Fibroblast of skin of back (primary cell): Measurements from ENCODE around the gene ADD3.

Experiments used
- DNase-seq: peaks from one replicate; pipeline ENCODE4 v3.0.0-alpha.2; 2013

ADD3 gene

GRCh38 chr10:109977382-109977806, 30.4 kb upstream of the ADD3 start:
- DNase-seq = peak; percentile 96

DNA sequence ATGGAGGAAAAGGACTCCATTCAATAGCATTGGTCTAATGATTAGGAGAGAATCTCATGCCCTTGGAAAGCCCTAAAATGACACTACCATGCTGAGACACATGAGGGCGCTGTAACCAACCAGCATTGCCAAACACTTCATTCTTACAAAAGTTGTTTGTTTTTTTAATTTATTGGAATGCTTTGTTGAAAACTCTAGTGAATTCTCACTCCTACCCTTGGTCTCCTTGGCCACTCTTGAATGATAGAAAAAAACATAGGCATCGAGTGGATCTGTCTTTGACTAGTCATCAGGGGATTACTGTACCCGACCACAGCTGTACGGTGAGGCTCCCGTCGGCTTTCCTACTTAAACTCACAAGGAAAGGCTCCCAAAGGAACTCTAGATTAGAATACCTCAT, 29.3 kb upstream of the ADD3 start:
- peak; percentile 84 for DNase-seq

GRCh38 chr10:109979215-109979614, 28.6 kb upstream of the ADD3 start:
- no peak for DNase-seq

DNA sequence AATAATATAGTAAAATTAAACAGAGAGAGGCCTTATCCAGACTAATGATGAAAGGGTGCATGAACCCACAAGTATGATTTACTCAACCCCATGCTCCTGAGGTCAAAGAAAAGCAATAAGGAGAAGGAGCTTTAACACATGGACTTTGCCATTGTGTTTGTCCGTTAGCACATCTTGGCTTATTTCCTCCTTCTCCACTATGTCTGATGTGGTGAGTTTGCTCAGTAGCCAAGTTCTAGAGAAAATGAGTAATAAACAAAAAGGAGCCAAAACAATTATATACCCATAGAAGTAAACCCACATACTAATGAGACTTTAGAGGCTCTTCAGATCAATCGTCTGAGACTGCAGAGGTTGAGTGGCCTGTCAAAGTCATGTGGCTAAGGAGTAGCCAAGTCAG, 26.1 kb upstream of the ADD3 start:
- DNase-seq = no peak

DNA sequence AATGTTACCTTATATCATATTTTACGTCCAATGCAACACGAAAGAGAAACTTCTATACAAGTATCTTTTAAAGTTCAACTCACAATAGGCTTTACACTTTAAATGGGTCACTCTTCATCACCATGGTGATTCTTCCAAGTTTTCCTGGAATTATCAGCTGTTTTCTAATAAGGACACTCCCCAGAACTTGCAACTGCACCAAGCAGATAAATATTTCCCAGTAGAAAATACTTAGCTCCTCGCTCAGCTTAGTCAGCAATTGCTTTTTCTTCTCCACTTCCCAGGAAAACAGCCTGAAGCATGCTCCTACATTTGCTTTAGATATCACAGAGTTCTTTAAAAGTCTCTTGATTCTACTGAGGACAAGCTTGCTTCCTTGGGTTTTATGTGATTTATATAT, 25.7 kb upstream of the ADD3 start:
- DNase-seq = no peak

DNA sequence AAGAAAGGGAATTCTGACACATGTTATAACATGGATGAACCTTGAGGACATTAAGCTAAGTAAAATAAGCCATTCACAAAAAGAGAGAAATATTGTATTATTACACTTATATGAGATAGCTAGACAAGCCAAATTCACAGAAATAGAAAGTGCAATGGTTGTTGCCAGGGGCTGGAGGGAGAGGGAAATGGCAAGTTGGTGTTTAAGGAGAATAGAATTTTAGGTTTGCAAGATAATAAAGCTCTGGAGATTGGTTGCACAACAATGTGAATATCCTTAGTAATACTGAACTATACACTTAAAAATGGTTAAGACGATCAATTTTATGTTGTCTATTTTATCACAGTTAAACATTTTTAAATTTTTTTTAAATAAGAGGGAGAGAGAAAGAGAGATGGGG, 25.0 kb upstream of the ADD3 start:
- no peak for DNase-seq

- DNase-seq = no peak
Measured at GRCh38 chr10:109984013-109984412, 23.8 kb upstream of the ADD3 start.

DNA sequence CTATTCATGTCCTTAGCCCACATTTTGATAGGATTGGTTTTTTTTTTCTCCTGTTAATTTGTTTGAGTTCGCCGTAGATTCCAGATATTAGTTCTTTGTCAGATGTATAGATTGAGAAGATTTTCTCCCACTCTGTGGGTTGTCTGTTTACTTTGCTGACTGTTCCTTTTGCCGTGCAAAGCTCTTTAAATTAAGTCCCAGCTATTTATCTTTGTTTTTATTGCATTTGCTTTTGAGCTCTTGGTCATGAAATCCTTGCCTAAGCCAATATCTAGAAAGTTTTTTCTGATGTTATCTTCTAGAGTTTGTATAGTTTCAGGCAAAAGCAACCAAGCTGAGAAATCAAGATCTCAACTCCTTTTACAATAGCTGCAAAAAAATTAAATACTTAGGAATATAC, 22.0 kb upstream of the ADD3 start:
- peak; percentile 36 for DNase-seq

DNA sequence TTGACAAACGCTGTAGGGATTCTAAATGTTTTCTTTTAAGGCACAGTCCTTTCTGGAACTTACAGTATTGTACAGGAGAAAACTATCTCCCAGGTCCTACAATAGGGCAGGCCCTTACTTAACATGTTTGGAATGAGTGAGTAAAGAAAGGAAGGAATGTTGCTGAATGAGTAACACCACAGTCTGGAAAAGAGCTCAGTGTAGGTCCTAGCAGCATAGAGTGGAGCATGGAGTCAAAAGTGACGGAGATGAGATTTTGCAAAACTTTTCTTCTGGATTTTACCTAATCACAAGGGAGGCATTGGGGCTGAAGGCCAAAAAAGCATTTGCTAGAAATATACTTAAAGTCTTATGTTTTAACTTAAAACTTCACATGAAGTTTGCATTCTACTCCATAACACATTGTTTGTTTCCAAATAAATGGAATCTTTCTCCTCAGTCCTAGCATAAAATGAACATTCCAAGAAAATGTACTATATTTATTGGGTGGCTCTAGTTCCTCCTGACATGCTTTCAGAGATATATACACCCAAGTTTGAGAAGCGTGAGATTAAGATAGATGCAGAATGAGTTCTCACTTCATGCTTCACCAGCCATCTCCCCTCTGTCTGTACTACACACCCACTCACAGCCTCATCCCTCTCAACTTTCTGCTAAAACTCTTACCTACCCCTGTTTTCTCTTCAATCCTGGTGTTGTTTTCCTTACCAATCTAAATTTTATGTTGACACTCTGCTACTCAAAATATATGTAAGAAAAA, 20.2 kb upstream of the ADD3 start:
- DNase-seq = peak; percentile 96

DNA sequence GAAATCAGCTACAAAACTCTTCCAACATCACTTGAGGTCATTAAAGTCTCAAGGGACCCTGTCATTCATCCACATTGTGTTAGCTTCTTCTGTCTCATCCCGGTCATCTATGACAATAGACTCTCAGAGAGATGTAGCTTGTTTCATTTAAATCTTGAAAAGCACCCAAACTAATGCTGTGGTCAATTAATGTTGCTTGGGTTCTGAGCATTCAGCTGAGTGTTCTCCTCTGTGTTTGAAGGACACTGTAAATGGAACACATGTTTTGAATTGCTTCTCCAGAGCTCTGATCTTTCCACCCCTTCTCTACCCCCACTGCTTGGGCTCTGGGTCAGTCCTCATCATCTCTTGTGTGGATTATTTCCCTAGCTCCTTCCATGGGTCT, 19.6 kb upstream of the ADD3 start:
- DNase-seq = peak; percentile 52

DNA sequence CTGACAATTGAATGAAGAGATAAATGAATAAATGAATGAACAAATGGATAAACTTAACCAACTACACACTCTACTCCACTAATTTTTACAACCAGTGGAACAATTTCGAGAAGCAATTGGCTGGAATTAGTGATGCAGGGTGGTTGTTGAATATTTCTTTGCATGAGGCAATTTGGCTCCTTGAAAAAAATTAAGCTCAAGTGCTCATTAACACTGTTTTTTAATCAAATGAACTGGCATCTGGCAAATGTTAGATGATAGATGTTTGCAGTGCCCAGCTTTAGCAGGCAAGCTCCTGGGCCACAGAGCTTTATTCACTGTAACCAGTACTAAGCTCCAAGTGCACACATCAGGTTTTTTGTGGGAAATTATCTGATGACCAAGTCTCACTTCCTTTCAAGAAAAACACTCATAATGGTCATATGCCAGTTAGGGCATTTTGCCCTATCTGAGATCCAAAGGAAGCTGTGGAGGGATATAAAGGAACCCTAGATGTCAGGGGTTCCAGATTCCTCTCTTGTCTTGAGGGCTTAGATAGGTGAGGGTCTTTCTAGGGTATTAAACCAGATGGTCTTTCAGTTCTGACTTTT, 16.4 kb upstream of the ADD3 start:
- no peak for DNase-seq

GRCh38 chr10:109992485-109992884, 15.3 kb upstream of the ADD3 start:
- DNase-seq = peak; percentile 79

DNA sequence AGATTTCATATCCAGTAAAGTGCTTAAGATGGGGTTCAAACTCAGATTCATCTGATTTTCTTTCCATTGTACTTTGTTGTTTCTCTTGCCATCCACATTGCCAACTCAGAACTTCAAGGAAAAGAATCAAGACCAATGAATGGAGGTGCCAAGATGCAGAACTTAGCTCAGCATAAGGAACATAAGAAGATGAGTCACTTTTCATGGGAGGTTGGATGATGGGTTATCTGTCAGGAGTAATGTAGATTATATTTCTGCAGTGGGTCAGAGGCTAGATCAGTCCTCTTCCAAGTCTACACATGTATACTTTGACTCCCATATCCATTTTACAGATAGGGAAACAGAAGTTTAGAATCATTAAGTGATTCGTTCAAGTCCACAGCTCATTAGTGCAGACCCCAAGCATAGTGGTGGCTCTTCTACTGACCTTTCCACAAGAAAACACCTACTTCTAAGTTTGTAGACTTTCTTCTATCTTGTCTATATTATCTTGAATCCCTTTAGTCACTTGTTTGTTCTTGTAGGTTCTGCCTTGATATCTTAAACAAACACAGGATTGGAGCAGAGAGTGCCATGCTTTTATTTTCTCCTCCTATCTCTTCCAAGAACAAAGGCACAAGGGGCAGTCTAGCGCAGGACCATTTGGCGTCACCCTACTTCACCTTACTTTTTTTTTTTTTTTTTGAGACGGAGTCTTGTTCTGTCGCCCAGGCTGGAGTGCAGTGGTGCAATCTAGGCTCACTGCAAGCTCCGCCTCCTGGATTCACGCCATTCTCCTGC, 14.0 kb upstream of the ADD3 start:
- DNase-seq = no peak

DNA sequence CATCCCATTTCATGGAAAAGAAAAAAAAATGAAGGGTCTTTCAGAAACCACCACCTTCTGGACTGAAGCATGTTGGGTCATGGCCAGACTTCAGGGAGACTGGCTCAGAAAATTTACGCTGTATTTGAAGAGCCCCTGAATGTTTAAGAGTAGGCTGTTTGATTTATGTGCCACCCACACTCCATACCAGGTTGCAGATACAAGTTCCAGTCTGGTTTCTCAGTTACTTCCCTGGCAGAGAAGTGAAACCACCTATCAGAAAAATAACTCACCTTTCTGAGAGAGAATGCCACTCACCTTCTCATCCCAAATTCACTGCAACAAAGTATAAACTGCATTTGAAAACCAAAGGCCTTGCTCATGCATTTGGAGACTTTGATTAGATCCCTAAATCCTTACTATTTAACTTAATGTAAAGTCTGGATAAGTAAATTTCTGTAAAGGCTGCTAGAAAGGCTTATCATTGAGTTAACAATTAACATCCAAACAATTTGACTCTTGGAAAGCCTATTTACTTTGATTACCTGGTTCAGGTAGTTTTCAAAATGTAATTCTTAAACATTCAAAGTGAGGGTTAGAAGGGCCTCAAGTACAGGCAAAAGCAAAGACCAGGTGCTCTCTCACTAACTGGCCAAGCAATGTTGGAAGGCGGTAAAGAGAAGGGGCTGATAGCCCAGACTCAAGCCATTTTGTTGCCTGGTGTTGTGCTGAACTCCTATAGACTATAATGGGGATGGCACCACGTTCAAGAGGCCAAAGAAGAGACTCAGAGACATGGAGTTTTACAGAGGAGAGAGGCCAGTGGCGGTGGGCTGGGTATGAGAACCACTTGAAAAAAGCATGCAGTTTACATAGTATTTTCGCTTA, 12.8 kb upstream of the ADD3 start:
- no peak for DNase-seq

DNA sequence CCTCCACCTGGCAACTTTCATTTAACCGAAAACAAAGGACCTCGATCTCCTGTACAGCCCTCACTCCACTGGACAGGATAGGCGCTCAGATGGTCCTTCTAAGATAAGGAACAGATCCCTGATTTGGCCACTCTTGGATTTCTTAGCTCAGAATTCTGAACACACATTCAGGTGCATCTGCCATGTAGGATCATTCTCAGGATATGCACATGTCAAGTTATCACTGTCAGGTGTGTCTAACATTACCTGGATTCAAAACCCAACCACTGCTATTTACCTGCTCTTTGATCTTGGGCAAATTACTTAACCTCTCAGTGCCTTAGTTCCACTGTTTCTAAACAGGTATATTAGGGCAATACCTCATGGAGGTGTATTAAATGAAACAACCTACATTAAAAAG, 12.2 kb upstream of the ADD3 start:
- DNase-seq = no peak

GRCh38 chr10:109996225-109996624, 11.6 kb upstream of the ADD3 start:
- DNase-seq = peak; percentile 30

- DNase-seq = no peak
Measured at GRCh38 chr10:109996766-109997171, 11.0 kb upstream of the ADD3 start.

- DNase-seq = no peak
Measured at GRCh38 chr10:109997233-109997632, 10.6 kb upstream of the ADD3 start.

DNA sequence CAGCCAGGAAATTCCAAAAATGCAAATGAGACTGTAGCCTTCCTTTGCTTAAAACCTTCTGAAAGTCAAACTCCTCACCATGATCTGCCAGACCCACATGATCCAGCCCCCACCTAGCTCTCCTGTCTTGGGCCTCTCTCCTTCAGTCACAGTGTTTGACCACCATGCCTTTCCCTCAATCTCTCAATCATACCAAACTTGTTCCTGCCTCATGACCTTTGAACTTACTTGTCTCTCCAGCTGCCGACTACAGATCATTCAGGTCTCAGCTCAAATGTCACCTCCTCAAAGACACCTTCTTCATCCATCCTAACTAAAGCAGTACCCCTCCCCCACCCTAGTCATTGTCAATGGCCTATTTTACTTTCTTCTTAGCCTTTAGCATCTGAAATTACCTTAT, 9.3 kb upstream of the ADD3 start:
- DNase-seq = no peak

GRCh38 chr10:110002801-110003523, 4.8 kb upstream of the ADD3 start:
- DNase-seq = no peak

DNA sequence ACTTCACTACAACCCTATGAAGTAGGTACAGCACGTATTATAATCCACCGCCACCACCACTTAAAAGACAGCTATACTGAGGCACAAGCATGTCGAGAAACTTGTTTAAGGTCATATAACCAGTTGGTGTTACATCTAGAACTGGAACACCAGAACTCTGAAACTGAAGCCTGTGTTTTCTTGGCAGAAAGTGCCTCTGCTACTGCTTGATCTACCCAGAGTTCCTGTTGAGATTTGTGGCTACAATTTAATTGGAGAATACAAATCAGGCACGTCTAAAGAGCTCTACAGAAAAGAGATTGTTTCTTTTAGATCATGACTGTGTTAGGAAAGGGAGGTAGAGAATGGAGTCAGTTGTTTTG, 4.3 kb upstream of the ADD3 start:
- no peak for DNase-seq

- peak; percentile 65 for DNase-seq
Measured at GRCh38 chr10:110005719-110006118, 2.1 kb upstream of the ADD3 start.
